K562 (cell line): ENCODE results near the gene SDR9C7. TPM values are rescaled to one million over a fixed set of nuclear protein-coding genes. Genes with fewer than 3 reads are reported as not detected.

Experiments
- CEBPB ChIP-seq: fragments of 450-650 bp; IDR thresholded peaks from 2 replicates; pipeline ENCODE4 v1.6.1; 2016; ENCODE audit warnings: missing genetic modification characterization, missing compliant biosample characterization
- DPF2 ChIP-seq: fragments of 450-650 bp; IDR thresholded peaks from 2 replicates; pipeline ENCODE4 v1.6.1; 2016
- KDM1A ChIP-seq, 2 experiments: fragments of 450-650 bp; IDR thresholded peaks; 2 replicates each; pipeline ENCODE4 v1.6.1; 2016; ENCODE audit warnings: mild to moderate bottlenecking in 2 of 2
- MYC ChIP-seq, 2 experiments: fragments of 250-450 bp in 1 of 2; sonication (Bioruptor Pico) in 1 of 2; IDR thresholded peaks; 2 replicates each; pipeline versions ENCODE4 v1.5.1 to v1.6.1; 2012 to 2021; ENCODE audit warnings: low read depth in 2 of 2, borderline replicate concordance in 1 of 2, improper control_type of control experiment in 1 of 2, low read length in 1 of 2, mild to moderate bottlenecking in 1 of 2, moderate library complexity in 1 of 2
- MYNN ChIP-seq, 2 experiments: sonication (generic); formaldehyde crosslinking in 1 of 2; IDR thresholded peaks; 2 replicates each; pipeline versions ENCODE4 v1.5.0 to v1.6.1; 2016 to 2020; ENCODE audit warnings: antibody characterized with exemption in 1 of 2, missing genetic modification reagents in 1 of 2
- PML ChIP-seq: IDR thresholded peaks from 2 replicates; pipeline ENCODE4 v1.6.1; 2012; ENCODE audit warnings: low read length, inconsistent platforms
- RBFOX2 ChIP-seq: fragments of 200-400 bp; formaldehyde crosslinking; IDR thresholded peaks from 2 replicates; pipeline ENCODE4 v1.6.1; 2017; ENCODE audit warnings: low read depth, mild to moderate bottlenecking, low read length, moderate library complexity
- SNRNP70 ChIP-seq: fragments of 200-400 bp; formaldehyde crosslinking; optimal IDR thresholded peaks from 2 replicates; pipeline ENCODE3; 2017; ENCODE audit warnings: low read depth, low read length
- ZC3H4 ChIP-seq: sonication (generic); formaldehyde crosslinking; IDR thresholded peaks from 2 replicates; pipeline ENCODE4 v1.9.0; 2021; ENCODE audit warnings: missing genetic modification reagents, borderline replicate concordance
- ZNF124 ChIP-seq: sonication (generic); formaldehyde crosslinking; IDR thresholded peaks from 2 replicates; pipeline ENCODE4 v1.8.1; 2022; ENCODE audit warnings: missing genetic modification reagents
- ZNF239 ChIP-seq: fragments of 250-450 bp; sonication (Bioruptor Pico); IDR thresholded peaks from 2 replicates; pipeline ENCODE4 v1.4.0; 2020; ENCODE audit warnings: mild to moderate bottlenecking
- ZNF24 ChIP-seq: fragments of 450-650 bp; IDR thresholded peaks from 2 replicates; pipeline ENCODE4 v1.6.1; 2016
- ZNF41 ChIP-seq: fragments of 250-450 bp; sonication (Bioruptor Pico); conservative IDR thresholded peaks from 2 replicates; pipeline ENCODE4 v1.4.0; 2020; ENCODE audit warnings: mild to moderate bottlenecking
- ZNF436 ChIP-seq: fragments of 250-450, 450-650 bp; sonication (Bioruptor Pico); formaldehyde crosslinking; IDR thresholded peaks from 2 replicates; pipeline ENCODE4 v1.7.0; 2020; ENCODE audit warnings: mild to moderate bottlenecking
- polyA plus RNA-seq, 8 experiments: library from polyadenylated mRNA; depleted of rRNA in 4 of 8; stranded (reverse) in 5 of 8; unstranded in 3 of 8; fragments of >200 nt; fragmentation: Nextera tagmentation in 2 of 8; fragmentation: Illumina TruSeq in 1 of 8; extraction: Ambion mirVana in 2 of 8; extraction: Trizol in 1 of 8; gene quantifications; 2 replicates each; pipeline versions ENCODE4 v1.2.1 to v1.2.3, GENCODE V29; 2011 to 2014; ENCODE audit warnings: inconsistent platforms in 1 of 8, missing spikeins in 1 of 8
- total RNA-seq, 7 experiments: library from RNA; depleted of rRNA in 6 of 7; stranded (reverse); fragments of >200 nt in 6 of 7; fragmentation: Illumina TruSeq in 2 of 7; extraction: Trizol in 2 of 7; gene quantifications; 2 replicates each; pipeline versions ENCODE4 v1.2.1 to v1.2.3, GENCODE V29; 2011 to 2021; ENCODE audit warnings: low replicate concordance in 1 of 7
- TF ChIP-seq, protein P1 (sequence below): fragments of 250-450 bp; sonication (Bioruptor Pico); IDR thresholded peaks from 2 replicates; pipeline ENCODE4 v1.5.0; 2022; ENCODE audit warnings: mild to moderate bottlenecking
- TF ChIP-seq, protein P2 (sequence below): sonication (generic); formaldehyde crosslinking; IDR thresholded peaks from 2 replicates; pipeline ENCODE4 v1.8.1; 2023; ENCODE audit warnings: mild to moderate bottlenecking, missing genetic modification reagents
- TF ChIP-seq, protein P3 (sequence below), 3 experiments: IDR thresholded peaks in 2 of 3; conservative IDR thresholded peaks in 1 of 3; 2 replicates each; pipeline ENCODE4 v1.5.1; 2011 to 2012; ENCODE audit warnings: low read length in 3 of 3, mild to moderate bottlenecking in 3 of 3, control low read depth in 2 of 3, improper control_type of control experiment in 1 of 3, inconsistent platforms in 1 of 3, low read depth in 1 of 3, mixed read lengths in 1 of 3, moderate library complexity in 1 of 3; ENCODE audit not compliant: insufficient read depth in 2 of 3
- TF ChIP-seq, protein P4 (sequence below): sonication (generic); formaldehyde crosslinking; IDR thresholded peaks from 2 replicates; pipeline ENCODE4 v1.8.0; 2022; ENCODE audit warnings: mild to moderate bottlenecking, missing genetic modification reagents

Gene SDR9C7
- total and polyA plus RNA-seq, 9 of the 15 experiments (the other 6 are each of a cell fraction or from before 2014, with no cell fraction given) = 0.04 to 0.59 (median 0.06) TPM; not detected in 6

DNA sequence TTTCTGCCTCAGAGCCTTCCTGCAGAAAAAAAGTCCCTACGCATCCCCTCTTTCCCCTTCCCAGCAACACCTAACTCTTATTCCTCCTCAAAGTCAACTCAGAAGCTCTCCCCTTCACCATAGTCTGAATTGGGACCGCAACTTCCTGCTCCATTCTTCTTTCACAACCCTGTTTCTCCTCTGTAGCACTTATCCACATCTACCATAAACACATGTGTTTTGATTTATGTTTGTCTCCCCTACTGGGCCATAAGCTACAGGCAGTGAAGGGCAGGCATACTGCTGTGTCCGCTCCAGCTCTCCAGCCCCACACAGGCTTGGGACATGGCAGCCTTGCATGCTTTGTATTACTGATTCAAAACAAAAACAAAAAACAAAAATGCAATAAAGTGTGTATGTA is 5.9 kb downstream of the SDR9C7 start (continued):
- TF ChIP-seq, protein P1, sequence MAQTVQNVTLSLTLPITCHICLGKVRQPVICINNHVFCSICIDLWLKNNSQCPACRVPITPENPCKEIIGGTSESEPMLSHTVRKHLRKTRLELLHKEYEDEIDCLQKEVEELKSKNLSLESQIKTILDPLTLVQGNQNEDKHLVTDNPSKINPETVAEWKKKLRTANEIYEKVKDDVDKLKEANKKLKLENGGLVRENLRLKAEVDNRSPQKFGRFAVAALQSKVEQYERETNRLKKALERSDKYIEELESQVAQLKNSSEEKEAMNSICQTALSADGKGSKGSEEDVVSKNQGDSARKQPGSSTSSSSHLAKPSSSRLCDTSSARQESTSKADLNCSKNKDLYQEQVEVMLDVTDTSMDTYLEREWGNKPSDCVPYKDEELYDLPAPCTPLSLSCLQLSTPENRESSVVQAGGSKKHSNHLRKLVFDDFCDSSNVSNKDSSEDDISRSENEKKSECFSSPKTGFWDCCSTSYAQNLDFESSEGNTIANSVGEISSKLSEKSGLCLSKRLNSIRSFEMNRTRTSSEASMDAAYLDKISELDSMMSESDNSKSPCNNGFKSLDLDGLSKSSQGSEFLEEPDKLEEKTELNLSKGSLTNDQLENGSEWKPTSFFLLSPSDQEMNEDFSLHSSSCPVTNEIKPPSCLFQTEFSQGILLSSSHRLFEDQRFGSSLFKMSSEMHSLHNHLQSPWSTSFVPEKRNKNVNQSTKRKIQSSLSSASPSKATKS = no peak
- TF ChIP-seq RBFOX2 (no peak), ZNF124 (no peak), MYNN (IDR thresholded peaks at IDR 0.05) (peak; percentile 26; the same call in 1 of the 2 replicates), MYNN (CRISPR knock-in tag; IDR thresholded peaks at IDR 0.05) (no peak), ZC3H4 (CRISPR knock-in tag) (no peak), CEBPB (peak; percentile 83), ZNF239 (CRISPR knock-in tag) (no peak), MYC (IDR thresholded peaks at IDR 0.05; ENCODE audit: low read depth, low read length) (0 out of 2 replicates have a peak, but pooled peaks have one; percentile 29), MYC (CRISPR knock-in tag; IDR thresholded peaks at IDR 0.05; ENCODE audit: borderline replicate concordance, low read depth) (no peak), PML (0 out of 2 replicates have a peak, but pooled peaks have one; percentile 36), ZNF41 (no peak), ZNF24 (no peak), DPF2 (peak; percentile 69), SNRNP70 (no peak), KDM1A (IDR thresholded peaks at IDR 0.05) (peak in 1 of 2 experiments; percentile 16; a peak in 1 of 4 replicates), ZNF436 (CRISPR knock-in tag) (no peak)
- TF ChIP-seq, protein P2, sequence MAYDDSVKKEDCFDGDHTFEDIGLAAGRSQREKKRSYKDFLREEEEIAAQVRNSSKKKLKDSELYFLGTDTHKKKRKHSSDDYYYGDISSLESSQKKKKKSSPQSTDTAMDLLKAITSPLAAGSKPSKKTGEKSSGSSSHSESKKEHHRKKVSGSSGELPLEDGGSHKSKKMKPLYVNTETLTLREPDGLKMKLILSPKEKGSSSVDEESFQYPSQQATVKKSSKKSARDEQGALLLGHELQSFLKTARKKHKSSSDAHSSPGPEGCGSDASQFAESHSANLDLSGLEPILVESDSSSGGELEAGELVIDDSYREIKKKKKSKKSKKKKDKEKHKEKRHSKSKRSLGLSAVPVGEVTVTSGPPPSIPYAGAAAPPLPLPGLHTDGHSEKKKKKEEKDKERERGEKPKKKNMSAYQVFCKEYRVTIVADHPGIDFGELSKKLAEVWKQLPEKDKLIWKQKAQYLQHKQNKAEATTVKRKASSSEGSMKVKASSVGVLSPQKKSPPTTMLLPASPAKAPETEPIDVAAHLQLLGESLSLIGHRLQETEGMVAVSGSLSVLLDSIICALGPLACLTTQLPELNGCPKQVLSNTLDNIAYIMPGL (CRISPR knock-in tag) = no peak
- TF ChIP-seq, protein P3, sequence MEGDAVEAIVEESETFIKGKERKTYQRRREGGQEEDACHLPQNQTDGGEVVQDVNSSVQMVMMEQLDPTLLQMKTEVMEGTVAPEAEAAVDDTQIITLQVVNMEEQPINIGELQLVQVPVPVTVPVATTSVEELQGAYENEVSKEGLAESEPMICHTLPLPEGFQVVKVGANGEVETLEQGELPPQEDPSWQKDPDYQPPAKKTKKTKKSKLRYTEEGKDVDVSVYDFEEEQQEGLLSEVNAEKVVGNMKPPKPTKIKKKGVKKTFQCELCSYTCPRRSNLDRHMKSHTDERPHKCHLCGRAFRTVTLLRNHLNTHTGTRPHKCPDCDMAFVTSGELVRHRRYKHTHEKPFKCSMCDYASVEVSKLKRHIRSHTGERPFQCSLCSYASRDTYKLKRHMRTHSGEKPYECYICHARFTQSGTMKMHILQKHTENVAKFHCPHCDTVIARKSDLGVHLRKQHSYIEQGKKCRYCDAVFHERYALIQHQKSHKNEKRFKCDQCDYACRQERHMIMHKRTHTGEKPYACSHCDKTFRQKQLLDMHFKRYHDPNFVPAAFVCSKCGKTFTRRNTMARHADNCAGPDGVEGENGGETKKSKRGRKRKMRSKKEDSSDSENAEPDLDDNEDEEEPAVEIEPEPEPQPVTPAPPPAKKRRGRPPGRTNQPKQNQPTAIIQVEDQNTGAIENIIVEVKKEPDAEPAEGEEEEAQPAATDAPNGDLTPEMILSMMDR (IDR thresholded peaks at IDR 0.05 in 2 of 3, conservative IDR thresholded peaks at IDR 0.05 in 1 of 3; ENCODE audit: insufficient read depth in 2 of 3, low read depth in 1 of 3, low read length in 3 of 3) = 0 out of 6 replicates have a peak, but pooled peaks of 1 of the 3 experiments have one; percentile 3
- TF ChIP-seq, protein P4, sequence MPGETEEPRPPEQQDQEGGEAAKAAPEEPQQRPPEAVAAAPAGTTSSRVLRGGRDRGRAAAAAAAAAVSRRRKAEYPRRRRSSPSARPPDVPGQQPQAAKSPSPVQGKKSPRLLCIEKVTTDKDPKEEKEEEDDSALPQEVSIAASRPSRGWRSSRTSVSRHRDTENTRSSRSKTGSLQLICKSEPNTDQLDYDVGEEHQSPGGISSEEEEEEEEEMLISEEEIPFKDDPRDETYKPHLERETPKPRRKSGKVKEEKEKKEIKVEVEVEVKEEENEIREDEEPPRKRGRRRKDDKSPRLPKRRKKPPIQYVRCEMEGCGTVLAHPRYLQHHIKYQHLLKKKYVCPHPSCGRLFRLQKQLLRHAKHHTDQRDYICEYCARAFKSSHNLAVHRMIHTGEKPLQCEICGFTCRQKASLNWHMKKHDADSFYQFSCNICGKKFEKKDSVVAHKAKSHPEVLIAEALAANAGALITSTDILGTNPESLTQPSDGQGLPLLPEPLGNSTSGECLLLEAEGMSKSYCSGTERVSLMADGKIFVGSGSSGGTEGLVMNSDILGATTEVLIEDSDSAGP = no peak
